ENCODE measurements around the gene LMBR1. TPM values are rescaled to one million over a fixed set of nuclear protein-coding genes. Genes with fewer than 3 reads are reported as not detected.
A peak's percentile ranks its signal among the peaks of the same experiment; 100 is the strongest.

Gene LMBR1
- total and polyA plus RNA-seq, 2 of the 13 experiments (the other 11 are each of a cell fraction or from before 2014, with no cell fraction given), result 20.9 to 39.6 TPM

GRCh38 chr7:156747718-156748117 lies 145.3 kb downstream of the LMBR1 start (continued):
- TF ChIP-seq KIAA2018 (CRISPR knock-in tag; IDR thresholded peaks at IDR 0.05; ENCODE audit: borderline replicate concordance), result no peak
- peak; percentile 72 for TF ChIP-seq HDAC2 (CRISPR knock-in tag; IDR thresholded peaks at IDR 0.05)
- TF ChIP-seq MAFF (IDR thresholded peaks at IDR 0.05; ENCODE audit: low read depth, low read length), result peak; percentile 69; the same call in 1 of the 2 replicates
- TF ChIP-seq PCBP2 (optimal IDR thresholded peaks at IDR 0.05; ENCODE audit: low read depth, low read length, poor library complexity, severe bottlenecking), result no peak
- TF ChIP-seq TBP (CRISPR knock-in tag; IDR thresholded peaks at IDR 0.05), result no peak
- TF ChIP-seq ZNF431 (CRISPR knock-in tag; IDR thresholded peaks at IDR 0.05; ENCODE audit: borderline replicate concordance, low read depth), result no peak
- TF ChIP-seq AHR (CRISPR knock-in tag; IDR thresholded peaks at IDR 0.05), result no peak
- no peak for TF ChIP-seq REST (IDR thresholded peaks at IDR 0.05; ENCODE audit: borderline replicate concordance in 1 of 2, low read depth in 1 of 2, low read length in 2 of 2)
- TF ChIP-seq ZNF691 (CRISPR knock-in tag; IDR thresholded peaks at IDR 0.05; ENCODE audit: borderline replicate concordance, low read depth), result no peak
- TF ChIP-seq MYNN (CRISPR knock-in tag; IDR thresholded peaks at IDR 0.05; ENCODE audit: low read depth), result no peak
- TF ChIP-seq SKIL (CRISPR knock-in tag; IDR thresholded peaks at IDR 0.05; ENCODE audit: borderline replicate concordance), result no peak
- TF ChIP-seq ZBTB44 (CRISPR knock-in tag; IDR thresholded peaks at IDR 0.05), result no peak

All from HepG2 (cell line).